Mucosa of gallbladder (tissue), 1 donor: ENCODE data around the gene RAD23A. TPM values are rescaled to one million over a fixed set of nuclear protein-coding genes. Genes with fewer than 3 reads are reported as not detected.

Experiments used
- DNase-seq: peaks from one replicate; pipeline ENCODE4 v3.0.0-alpha.2; 2020; ENCODE audit warnings: low spot score
- total RNA-seq: library from RNA; stranded (reverse); gene quantifications from one replicate; pipeline ENCODE4 v1.2.1, GENCODE V29; 2021
- donor health status: DM: no; HTN: no; CAD: no.

RAD23A gene
- total RNA-seq, 1 donor from 2014 or later = 83.0 TPM

GRCh38 chr19:12984683-12985048, 39.0 kb downstream of the RAD23A start:
- DNase-seq = no peak

GRCh38 chr19:12985049-12985776, 39.6 kb downstream of the RAD23A start:
- peak; percentile 77 for DNase-seq

- no peak for DNase-seq
Observed at GRCh38 chr19:12986726-12987125, 41.1 kb downstream of the RAD23A start.

- no peak for DNase-seq
Observed at GRCh38 chr19:12987190-12987589, 41.5 kb downstream of the RAD23A start.

- no peak for DNase-seq
Observed at GRCh38 chr19:12987781-12988180, 42.1 kb downstream of the RAD23A start.

GRCh38 chr19:12990431-12990830, 44.8 kb downstream of the RAD23A start:
- no peak for DNase-seq

- no peak for DNase-seq
Observed at GRCh38 chr19:12990853-12991252, 45.2 kb downstream of the RAD23A start.

GRCh38 chr19:12991296-12991695, 45.6 kb downstream of the RAD23A start:
- no peak for DNase-seq

GRCh38 chr19:12992729-12993128, 47.1 kb downstream of the RAD23A start:
- DNase-seq = no peak

GRCh38 chr19:12993562-12993961, 47.9 kb downstream of the RAD23A start:
- no peak for DNase-seq

- DNase-seq = peak; percentile 54
Observed at GRCh38 chr19:12994701-12995595, 49.3 kb downstream of the RAD23A start, which contains the start of gene NFIX. Gene NFIX (plus strand): TSS chr19:12995475. CDS start chr19:12995838, 363 bp downstream.

GRCh38 chr19:12995596-12996405, 50.1 kb downstream of the RAD23A start:
- no peak for DNase-seq

GRCh38 chr19:12996406-12997094, 50.9 kb downstream of the RAD23A start:
- no peak for DNase-seq

- no peak for DNase-seq
Observed at GRCh38 chr19:12997179-12997966, 51.7 kb downstream of the RAD23A start.

GRCh38 chr19:12997967-12998940, 52.6 kb downstream of the RAD23A start:
- no peak for DNase-seq

GRCh38 chr19:13001166-13001501, 55.5 kb downstream of the RAD23A start:
- DNase-seq = no peak

- DNase-seq = no peak
Observed at GRCh38 chr19:13001502-13002165, 56.0 kb downstream of the RAD23A start.

GRCh38 chr19:13002166-13002898, 56.7 kb downstream of the RAD23A start:
- DNase-seq = peak; percentile 54
